Activated naive CD4-positive, alpha-beta T cell treated with anti-CD3 and anti-CD28 coated beads, Interleukin-2, amount 50 U/mL, for 72 hours (primary cell): Measurements from ENCODE around the gene TANC2. TPM values are rescaled to one million over a fixed set of nuclear protein-coding genes. Genes with fewer than 3 reads are reported as not detected.
"Not testable (repeated sequence)": the region's sequence is repeated elsewhere in the genome, so short reads cannot be mapped to it uniquely, and the experiment has no call there.

Experiments
- ATAC-seq, 2 donors: fragments of 150-1000 bp; cut with Tn5 transposase; 2 replicates each; pipeline ENCODE4 v1.10.0; 2021; ENCODE audit warnings: mild to moderate bottlenecking in 2 of 2, moderate library complexity in 2 of 2
- DNase-seq, 2 donors: peaks; one replicate each; pipeline ENCODE4 v3.0.0; 2021 to 2022; ENCODE audit warnings: low spot score in 2 of 2
- H3K27ac Mint-ChIP-seq, 2 donors: one replicate each; pipeline ENCODE4 v1.8.0; 2022; ENCODE audit warnings: mild to moderate bottlenecking in 2 of 2, mixed read lengths in 2 of 2
- H3K36me3 Mint-ChIP-seq, 2 donors: one replicate each; pipeline ENCODE4 v1.8.0; 2022; ENCODE audit warnings: mixed read lengths in 2 of 2
- H3K9me3 Mint-ChIP-seq, 2 donors: one replicate each; pipeline ENCODE4 v1.8.0; 2022; ENCODE audit warnings: mixed read lengths in 2 of 2
- total RNA-seq, 2 donors: library from RNA; stranded (reverse); gene quantifications; one replicate each; pipeline ENCODE4 v1.2.3, GENCODE V29; 2022

TANC2 gene
- total RNA-seq, 2 donors from 2014 or later: 6.3 to 7.9 TPM

GRCh38 chr17:62948370-62948769, 17.7 kb upstream of the TANC2 start:
- DNase-seq (no peak), ATAC-seq (no peak)
- no peaks in the 10 kb centered on the region for H3K36me3 Mint-ChIP-seq
- H3K9me3 Mint-ChIP-seq: no peaks in the 10 kb centered on the region
- H3K27ac Mint-ChIP-seq: no peak overlapping the region

GRCh38 chr17:62949036-62949435, 17.0 kb upstream of the TANC2 start:
- Mint-ChIP-seq H3K9me3 (no peaks in the 10 kb centered on the region), H3K36me3 (no peaks in the 10 kb centered on the region), H3K27ac (no peak overlapping the region)
- ATAC-seq: no peak
- DNase-seq: no peak

- no peak for ATAC-seq
- DNase-seq: no peak
- no peaks in the 10 kb centered on the region for H3K9me3 Mint-ChIP-seq
- H3K36me3 Mint-ChIP-seq: no peaks in the 10 kb centered on the region
- H3K27ac Mint-ChIP-seq: no peak overlapping the region
These were observed 16.0 kb upstream of the TANC2 start for GRCh38 chr17:62950067-62950466.

- ATAC-seq (no peak), DNase-seq (no peak)
- no peak overlapping the region for H3K27ac Mint-ChIP-seq
- no peaks in the 10 kb centered on the region for H3K9me3 Mint-ChIP-seq
- H3K36me3 Mint-ChIP-seq: no peaks in the 10 kb centered on the region
These were observed 10.1 kb upstream of the TANC2 start for GRCh38 chr17:62955841-62956352.

GRCh38 chr17:62963296-62963695, 2.7 kb upstream of the TANC2 start:
- no peaks in the 10 kb centered on the region for H3K9me3 Mint-ChIP-seq
- DNase-seq: no peak
- no peaks in the 10 kb centered on the region for H3K36me3 Mint-ChIP-seq
- no peak for ATAC-seq
- no peak overlapping the region for H3K27ac Mint-ChIP-seq

GRCh38 chr17:62964506-62964905, 1.5 kb upstream of the TANC2 start:
- no peaks in the 10 kb centered on the region for H3K9me3 Mint-ChIP-seq
- no peak for DNase-seq
- no peak for ATAC-seq

GRCh38 chr17:62965174-62965685, 805 bp upstream of the TANC2 start:
- DNase-seq (peak; percentile 61 to 72), ATAC-seq (peak in 1 of 2 donors; percentile 72)
- H3K36me3 Mint-ChIP-seq: no peaks in the 10 kb centered on the region
- H3K9me3 Mint-ChIP-seq: no peaks in the 10 kb centered on the region
- H3K27ac Mint-ChIP-seq: peak overlapping the region; percentile 73 to 84

More at GRCh38 chr17:62964506-62964905, 1.5 kb upstream of the TANC2 start:
- Mint-ChIP-seq H3K36me3 (no peaks in the 10 kb centered on the region), H3K27ac (no peak overlapping the region)

- Mint-ChIP-seq H3K27ac (peak overlapping the region in 1 of 2 donors; percentile 44), H3K9me3 (no peaks in the 10 kb centered on the region), H3K36me3 (no peaks in the 10 kb centered on the region)
- no peak for DNase-seq
- no peak for ATAC-seq
These were observed 580 bp downstream of the TANC2 start for GRCh38 chr17:62966426-62967204.

- Mint-ChIP-seq H3K27ac (peak overlapping the region in 1 of 2 donors; percentile 44), H3K9me3 (no peaks in the 10 kb centered on the region), H3K36me3 (no peaks in the 10 kb centered on the region)
- no peak for DNase-seq
- ATAC-seq: no peak
These were observed 1.1 kb downstream of the TANC2 start for GRCh38 chr17:62967205-62967529.

GRCh38 chr17:62968445-62968923, 2.4 kb downstream of the TANC2 start:
- peak; percentile 46 for ATAC-seq
- H3K36me3 Mint-ChIP-seq: no peaks in the 10 kb centered on the region
- peak in 1 of 2 donors; percentile 51 for DNase-seq
- H3K27ac Mint-ChIP-seq: no peak overlapping the region
- no peaks in the 10 kb centered on the region for H3K9me3 Mint-ChIP-seq

- no peak for ATAC-seq
- no peaks in the 10 kb centered on the region for H3K36me3 Mint-ChIP-seq
- no peaks in the 10 kb centered on the region for H3K9me3 Mint-ChIP-seq
These were observed 4.6 kb downstream of the TANC2 start for GRCh38 chr17:62970610-62971009.

GRCh38 chr17:62971853-62972252, 5.8 kb downstream of the TANC2 start:
- no peak for ATAC-seq
- Mint-ChIP-seq H3K27ac (no peak overlapping the region), H3K9me3 (peaks cover 0 to 3% of the 10 kb centered on the region in 2 donors)

More at GRCh38 chr17:62970610-62971009, 4.6 kb downstream of the TANC2 start:
- no peak overlapping the region for H3K27ac Mint-ChIP-seq
- no peak for DNase-seq

GRCh38 chr17:62974788-62975187, 8.8 kb downstream of the TANC2 start:
- H3K9me3 Mint-ChIP-seq: peaks cover 0 to 11% of the 10 kb centered on the region in 2 donors
- H3K27ac Mint-ChIP-seq: no peak overlapping the region
- H3K36me3 Mint-ChIP-seq: no peaks in the 10 kb centered on the region
- no peak for ATAC-seq
- no peak for DNase-seq

More at GRCh38 chr17:62971853-62972252, 5.8 kb downstream of the TANC2 start:
- no peaks in the 10 kb centered on the region for H3K36me3 Mint-ChIP-seq
- DNase-seq: no peak

GRCh38 chr17:62975206-62975605, 9.2 kb downstream of the TANC2 start:
- Mint-ChIP-seq H3K9me3 (peaks cover 0 to 11% of the 10 kb centered on the region in 2 donors), H3K27ac (no peak overlapping the region), H3K36me3 (no peaks in the 10 kb centered on the region)
- no peak for DNase-seq
- ATAC-seq: no peak

GRCh38 chr17:62976643-62977231, 10.7 kb downstream of the TANC2 start:
- not testable (repeated sequence) for DNase-seq, ATAC-seq, H3K27ac Mint-ChIP-seq

GRCh38 chr17:62980842-62981241, 14.8 kb downstream of the TANC2 start:
- DNase-seq: no peak
- H3K36me3 Mint-ChIP-seq: peaks cover 8 to 23% of the 10 kb centered on the region in 2 donors
- H3K9me3 Mint-ChIP-seq: peaks cover 11 to 33% of the 10 kb centered on the region in 2 donors
- no peak overlapping the region for H3K27ac Mint-ChIP-seq
- ATAC-seq: no peak

More at GRCh38 chr17:62976643-62977231, 10.7 kb downstream of the TANC2 start:
- not testable (repeated sequence) for H3K36me3 Mint-ChIP-seq
- peaks cover 0 to 11% of the 10 kb centered on the region in 2 donors for H3K9me3 Mint-ChIP-seq

GRCh38 chr17:62981933-62982332, 15.9 kb downstream of the TANC2 start:
- peaks cover 8 to 28% of the 10 kb centered on the region in 2 donors for H3K36me3 Mint-ChIP-seq
- peaks cover 11 to 30% of the 10 kb centered on the region in 2 donors for H3K9me3 Mint-ChIP-seq
- no peak for ATAC-seq
- H3K27ac Mint-ChIP-seq: no peak overlapping the region
- no peak for DNase-seq
